HG03064 (cell line): ENCODE measurements around the gene AGO4.
A peak's percentile ranks its signal among the peaks of the same experiment; 100 is the strongest.
"Not testable (repeated sequence)": the region's sequence is repeated elsewhere in the genome, so short reads cannot be mapped to it uniquely, and the experiment has no call there.

Experiments used
- ATAC-seq: cut with Tn5 transposase; IDR thresholded peaks from one replicate; pipeline ENCODE4 v1.9.1; 2021; ENCODE audit warnings: low read depth; ENCODE audit not compliant: unreplicated experiment

The AGO4 gene

DNA sequence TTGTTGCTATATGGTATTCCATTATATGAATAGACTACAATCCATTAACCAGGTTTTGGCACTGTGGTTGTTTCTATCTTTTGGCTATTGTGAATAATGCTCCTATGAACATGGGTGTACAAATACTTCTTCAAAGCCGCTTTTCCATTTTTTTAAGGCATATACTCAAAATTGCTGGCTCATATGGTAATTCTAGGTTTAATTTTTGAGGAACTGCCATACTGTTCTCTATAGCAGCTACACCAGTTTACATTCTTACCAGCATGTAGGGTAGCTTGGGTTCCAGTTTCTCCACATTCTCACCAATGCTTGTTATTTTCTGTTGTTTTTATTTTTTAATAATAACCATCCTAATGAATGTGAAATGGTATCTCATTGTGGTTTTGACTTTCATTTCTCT, 55.3 kb downstream of the AGO4 start:
- no peak for ATAC-seq

DNA sequence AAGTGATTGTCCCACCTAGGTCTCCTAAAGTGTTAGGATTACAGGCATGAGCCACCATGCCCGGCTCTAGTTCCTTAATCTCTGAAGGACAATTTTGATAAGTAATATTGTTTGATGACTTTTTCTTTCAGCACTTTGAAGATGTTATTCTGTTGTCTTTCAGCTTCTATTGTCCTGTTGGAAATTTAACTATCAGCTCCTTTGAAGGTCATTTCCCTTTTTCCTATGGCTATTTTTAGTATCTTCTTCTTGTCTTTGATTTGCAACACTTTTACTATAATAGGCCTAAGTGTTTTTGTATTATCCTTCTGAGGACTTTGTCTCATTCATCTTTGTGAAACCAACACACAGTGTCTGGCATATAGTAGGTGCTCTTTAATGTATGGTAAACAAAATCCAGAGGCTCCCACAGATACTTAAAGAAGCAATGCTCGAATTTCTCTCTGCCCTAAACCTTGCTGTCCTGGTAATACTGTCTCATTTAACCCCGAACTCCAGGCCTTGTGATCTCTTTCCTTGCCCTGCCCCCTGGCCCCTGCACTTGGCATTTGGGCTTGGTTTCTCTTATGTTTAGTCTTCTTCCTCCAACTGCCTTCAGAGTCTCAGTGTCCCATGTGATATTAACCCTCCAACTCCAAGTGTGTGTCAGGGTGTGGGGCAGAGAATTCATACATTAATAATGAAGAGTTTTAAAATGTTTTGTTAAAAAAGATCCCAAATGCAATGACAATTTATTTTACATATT, 56.2 kb downstream of the AGO4 start:
- ATAC-seq, result no peak

DNA sequence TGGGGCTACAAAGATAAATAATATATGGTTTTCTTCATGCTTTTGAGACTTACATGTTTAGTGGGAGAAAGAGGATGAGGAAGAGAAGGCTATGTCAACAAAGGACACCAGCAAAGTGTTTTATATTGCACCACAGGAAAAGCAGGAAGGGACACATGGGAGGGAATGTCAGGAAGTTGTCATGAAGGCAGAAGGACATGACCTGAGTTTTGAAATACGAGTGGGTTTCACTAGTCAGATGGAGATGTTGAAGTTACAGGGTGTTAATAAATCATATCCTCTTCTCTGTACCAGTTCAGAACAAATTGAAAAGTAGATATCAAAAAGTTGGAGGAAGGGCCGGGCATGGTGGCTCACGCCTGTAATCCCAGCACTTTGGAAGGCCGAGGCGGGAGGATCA, 57.0 kb downstream of the AGO4 start:
- ATAC-seq, result no peak

DNA sequence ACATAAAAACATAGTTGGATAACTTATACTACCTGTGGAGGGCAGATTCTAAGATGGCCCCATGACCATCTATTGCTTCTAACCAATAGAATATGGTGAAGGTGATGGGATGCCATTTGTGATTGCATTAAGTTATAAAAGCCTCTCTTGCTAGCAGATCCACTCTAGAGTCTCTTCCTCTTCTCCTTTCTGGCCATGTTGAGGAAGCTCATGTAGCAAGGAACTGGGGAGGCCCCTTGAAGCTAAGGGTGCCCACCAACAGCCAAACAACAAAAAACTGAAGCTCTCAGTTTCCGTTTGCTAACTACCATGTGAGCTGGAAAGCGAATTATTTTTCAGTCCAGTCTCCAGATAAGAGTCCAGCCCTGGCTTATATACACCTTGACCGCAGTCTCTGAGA, 59.2 kb downstream of the AGO4 start:
- no peak for ATAC-seq

DNA sequence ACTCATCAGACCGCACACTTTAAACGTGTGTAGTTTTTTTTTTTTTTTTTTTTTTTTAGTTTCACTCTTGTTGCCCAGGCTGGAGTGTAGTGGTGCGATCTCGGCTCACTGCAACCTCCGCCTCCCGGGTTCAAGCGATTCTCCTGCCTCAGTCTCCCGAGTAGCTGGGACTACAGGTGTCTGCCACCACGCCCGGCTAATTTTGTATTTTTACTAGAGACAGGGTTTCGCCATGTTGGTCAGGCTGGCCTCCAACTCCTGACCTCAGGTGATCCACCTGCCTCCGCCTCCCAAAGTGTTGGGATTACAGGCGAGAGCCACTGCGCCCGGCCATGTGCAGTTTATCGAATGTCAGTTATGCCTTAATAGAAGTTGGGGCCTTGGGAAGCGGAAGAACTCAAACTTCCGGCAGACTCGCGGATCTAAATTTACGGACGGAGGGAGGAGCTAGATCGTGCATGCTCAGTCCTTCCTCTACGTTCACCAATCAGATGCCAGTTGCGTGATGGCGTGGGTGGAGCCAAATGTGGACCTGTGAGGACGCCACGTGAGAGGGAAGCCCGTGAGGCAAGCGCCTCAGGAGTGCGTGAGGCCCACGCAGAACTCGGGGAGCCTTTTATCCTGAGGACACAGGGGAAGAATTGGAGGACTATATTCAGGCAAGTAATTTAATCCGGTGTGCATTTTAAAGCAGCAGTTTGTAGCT, 61.6 kb downstream of the AGO4 start:
- ATAC-seq, result not testable (repeated sequence)

DNA sequence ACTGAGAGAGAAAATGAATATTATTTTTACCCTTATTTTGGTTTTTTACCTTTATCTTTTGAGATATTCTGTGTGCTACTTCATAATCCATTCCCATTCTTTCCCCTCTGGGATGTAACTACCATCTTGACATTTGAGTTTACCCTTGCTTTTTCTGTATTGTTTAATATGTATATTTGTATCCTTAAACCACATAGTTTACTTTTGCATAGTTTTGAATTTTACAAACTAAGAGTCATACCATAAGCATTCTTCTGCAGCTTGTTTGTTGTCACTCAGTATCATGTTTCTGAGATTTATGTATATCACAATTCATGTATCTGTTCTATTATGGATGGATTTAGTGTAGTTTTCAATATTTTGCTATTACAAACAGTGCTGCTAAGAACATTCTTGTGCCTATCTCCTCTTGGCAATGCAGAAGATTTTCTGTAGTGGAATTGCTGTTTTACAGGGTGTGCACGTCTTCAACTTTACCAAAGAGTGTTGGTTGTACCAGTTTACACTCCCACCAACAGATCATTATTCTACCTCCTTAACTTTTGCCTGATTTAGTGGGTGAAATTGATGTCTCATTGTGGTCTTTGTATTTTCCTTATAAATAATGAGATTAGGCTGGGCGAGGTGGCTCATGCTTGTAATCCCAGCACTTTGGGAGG, 63.0 kb downstream of the AGO4 start:
- ATAC-seq, result no peak

DNA sequence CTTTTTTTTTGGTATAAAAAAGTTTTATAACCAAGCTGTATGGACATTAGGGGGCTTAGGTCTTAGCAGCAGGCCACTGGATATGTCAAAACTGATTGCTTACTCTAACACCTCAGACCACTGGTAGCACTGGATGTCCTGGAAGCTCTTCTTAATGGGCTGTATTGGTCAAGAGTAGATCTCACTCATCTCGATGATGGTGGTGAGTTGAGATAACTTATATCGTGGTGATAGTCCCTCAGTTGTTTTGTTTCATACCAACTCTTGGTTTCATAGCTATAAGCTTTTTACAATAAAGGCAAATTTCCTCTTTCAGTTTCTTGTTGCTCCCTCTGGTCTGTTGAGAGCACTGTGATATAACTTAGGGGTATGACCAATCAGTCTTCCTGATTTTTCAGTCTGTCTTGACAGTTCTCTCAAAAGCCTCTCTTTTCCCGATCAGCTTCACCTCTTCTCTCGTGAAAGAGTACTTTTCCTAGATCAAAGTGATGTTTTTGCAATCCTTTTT, 65.5 kb downstream of the AGO4 start:
- ATAC-seq, result no peak

DNA sequence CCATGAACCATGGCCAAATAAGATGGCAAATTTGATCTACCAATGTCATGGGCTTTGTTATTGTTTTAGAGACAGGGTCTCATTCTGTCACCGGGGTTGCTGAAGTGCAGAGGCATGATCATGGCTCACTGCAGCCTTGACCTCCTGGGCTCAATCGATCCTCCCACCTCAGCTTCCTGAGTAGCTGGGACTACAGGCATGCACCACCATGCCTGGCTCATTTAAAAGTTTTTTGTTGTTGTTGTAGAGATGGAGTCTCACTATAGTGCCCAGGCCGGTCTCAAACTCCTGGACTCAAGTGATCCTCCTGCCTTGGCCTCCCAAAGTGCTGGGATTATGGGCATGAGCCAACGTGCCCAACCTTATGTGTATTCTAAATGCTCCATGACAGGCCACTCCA, 66.3 kb downstream of the AGO4 start:
- ATAC-seq, result not testable (repeated sequence)

DNA sequence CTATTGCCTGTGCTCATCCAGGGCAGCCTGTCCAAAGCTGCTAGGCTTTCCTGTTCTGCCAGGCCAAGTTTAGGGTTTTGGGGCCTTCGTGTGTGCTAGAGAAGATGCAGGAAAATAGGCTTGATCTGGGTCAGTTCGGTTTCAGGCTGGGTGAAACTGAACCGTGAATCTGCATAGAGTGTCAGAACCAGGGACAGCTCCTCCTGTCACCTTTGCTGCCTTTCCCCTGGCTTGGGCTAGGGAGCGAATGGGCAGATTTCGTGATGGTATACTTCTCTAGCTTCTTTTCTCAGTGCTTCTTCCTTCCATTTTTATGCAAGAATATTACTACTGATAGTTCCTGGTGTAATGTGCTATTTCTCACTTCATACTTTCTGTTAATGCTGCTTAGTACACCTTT, 69.2 kb downstream of the AGO4 start:
- no peak for ATAC-seq

DNA sequence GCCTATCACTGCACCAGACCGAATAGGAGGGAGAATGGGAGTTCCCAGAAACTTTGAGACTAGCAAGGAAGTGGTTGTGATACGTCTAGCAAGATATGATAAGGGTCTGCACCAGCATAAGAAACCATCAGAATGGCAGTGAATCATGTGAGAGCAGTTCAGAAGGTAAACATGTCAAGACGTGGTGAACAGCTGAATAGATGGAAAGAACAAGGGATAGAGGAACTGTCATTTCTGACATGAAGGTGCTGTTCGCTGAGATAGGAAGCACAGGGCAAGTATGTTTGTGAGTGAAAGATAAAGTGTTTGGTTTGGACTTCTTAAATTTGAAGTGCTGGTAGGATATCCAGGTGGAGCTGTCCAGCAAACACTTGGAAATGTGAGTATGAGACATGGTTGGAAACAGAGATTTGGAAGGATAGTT, 74.0 kb downstream of the AGO4 start:
- ATAC-seq, result no peak

DNA sequence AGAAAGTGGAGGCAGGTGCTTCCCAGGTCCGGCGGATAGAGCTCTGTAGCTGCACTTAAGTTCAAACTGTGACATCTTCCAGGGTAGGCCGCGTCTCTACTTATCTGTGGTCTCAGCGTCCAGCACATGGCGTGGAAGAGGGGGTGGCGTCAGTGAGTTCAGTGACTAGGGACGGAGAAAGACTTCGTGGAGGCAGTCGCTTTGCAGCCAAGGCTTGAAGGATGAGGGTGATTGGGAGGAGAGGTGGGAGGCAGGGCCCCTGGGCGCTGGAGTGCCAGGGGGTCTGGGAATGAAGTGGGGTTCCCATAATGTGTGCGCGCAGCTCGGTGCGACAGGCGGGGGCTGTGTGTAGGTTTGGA, 74.7 kb downstream of the AGO4 start:
- ATAC-seq, result peak; percentile 1

DNA sequence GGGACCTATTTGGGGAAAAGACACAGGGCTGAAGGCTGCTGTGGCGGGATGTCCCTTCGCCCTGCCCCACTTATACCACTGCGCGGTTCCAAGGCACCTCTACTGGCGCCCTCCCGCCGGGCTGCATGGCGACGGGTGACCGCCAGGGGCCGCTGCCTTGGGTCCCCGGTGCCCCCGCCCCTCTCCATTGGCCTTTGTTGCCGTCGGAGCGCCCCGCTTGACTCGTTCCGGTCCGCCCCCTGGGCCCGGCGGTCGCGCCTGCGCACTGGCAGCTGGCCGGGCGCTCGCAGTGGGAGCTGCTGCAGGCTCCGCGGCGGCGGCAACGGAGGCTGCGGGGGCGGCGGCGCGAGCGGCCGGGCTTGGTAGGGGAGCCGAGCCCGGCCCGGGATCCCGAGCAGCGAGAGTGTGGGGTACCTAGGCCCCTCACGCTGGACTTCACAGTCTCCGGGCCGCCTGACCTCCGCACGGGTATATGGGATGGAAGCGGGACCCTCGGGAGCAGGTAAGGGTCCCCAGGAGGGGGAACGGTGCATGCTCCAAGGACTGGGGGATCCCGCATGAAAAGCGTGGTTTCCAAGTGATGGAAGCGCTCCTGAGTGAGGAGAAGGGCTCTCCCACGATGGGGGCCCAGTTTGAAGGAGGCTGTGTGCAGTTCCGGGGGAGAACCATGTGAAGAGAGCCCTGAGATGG, 75.3 kb downstream of the AGO4 start, which contains the start of gene AGO1:
Gene AGO1 (plus strand): TSS at position 265 of the 690 bp plus-strand sequence. CDS start 213 bp downstream, at position 478.
- peak; percentile 89 for ATAC-seq

DNA sequence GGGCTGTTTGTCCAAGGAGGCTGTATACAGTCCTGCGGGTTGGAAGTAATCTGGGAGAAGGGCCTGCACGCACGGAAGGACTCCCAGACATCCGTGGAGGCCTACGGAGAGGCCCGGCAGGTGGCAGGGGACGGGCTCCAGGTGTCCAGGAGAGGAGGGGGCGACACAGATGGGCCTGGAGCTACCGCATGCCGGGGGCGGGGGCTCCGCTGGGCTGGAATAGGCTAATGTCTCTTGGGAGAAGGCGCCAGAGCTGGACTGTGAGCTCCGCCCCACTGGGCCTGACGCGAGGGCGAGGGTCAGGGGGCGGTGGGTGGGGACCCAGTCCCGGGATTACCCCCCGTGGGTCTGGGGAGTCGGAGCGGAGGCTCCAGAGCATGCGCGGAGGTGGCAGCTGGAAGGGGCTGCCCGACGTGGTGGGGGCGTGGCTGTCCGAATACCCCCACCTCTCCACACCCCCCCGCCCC, 75.9 kb downstream of the AGO4 start:
- ATAC-seq, result no peak

DNA sequence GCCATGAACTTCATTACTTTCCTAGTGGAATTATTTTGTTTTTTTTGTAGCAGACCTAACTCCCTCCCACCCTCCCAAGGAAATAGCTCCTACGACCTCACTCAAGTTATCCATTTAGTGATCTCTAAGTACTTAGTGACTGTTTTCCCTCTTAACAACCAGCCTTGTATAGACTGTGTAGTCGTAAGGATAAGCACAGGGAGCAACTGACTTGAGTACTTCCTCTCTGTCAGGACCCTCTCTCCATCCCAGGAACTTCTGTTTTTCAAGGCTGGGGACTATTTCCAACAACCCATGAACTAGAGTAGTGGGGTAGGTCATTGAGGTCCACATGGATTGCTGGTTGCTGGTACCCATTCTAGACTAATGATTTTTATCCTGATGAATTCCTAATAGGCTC, 77.1 kb downstream of the AGO4 start:
- ATAC-seq, result no peak

DNA sequence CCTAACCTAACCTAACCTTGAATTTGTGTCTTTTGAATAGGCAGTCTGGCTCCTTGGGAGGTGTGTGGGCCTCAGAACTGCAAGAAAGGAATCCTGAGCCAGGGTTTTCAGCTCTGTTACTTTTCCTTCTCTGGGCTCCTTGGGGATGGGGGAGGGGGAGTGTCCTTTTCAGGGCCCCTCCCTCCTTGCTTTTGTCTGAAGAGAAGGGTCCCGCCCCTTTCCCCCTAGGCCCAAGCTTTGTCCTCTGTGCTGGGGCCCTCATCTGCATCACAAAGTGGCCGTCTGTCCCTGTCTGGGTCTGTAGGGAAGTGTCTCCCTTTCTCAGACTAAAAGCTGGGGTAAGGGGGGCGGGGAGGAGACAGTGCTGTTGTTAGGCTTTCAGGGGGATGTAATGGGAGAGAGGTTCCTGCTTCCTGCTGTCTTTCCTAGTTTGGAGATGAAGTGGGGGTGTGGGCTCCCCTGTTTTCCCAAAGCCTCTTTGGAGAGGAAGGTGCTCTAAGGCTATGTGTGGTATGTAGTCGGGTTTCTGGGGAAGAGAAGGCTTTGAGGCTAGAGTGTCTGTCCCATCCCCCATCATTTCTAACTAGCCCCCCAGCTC, 78.2 kb downstream of the AGO4 start:
- no peak for ATAC-seq

DNA sequence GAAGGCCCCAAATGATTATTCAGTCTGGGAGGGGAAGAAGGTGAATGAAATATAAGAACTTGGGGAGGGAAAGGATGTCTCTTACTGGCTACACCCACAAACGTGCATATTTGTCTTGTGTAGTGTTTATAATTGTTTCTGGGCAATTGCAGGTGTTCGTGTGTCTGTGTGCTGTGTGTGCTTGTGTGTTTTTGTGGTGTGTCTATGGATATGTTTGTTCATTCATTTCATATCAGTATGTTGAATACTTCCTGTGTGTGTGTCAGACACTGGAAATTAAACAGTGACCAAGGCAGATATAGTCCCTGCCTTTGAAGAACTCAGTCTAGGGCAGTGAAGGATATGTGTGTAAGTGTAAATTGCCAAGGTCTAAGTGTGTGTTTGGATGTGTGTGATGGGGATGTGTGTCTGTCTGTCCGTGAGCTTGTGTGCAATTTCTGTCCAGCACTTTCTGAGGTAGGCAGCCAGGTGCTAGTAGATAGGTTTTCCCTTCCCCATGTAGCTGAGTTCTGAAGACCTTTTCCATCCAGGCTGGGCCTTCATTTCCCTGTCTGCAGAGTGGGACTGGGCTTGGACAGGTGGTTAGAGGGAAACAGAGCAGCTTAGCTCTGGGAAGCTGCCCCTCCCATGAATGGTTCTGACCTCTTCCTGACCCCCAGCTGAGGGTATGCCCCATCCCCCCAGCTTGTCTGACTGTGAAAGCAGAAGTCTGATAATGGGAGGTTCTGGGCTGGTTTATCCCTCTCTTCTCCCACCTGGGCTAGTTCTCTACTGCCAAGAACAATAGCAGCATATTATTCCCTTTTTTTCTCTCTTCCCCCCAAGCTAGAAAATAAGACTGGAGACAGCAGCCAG, 79.0 kb downstream of the AGO4 start:
- no peak for ATAC-seq

DNA sequence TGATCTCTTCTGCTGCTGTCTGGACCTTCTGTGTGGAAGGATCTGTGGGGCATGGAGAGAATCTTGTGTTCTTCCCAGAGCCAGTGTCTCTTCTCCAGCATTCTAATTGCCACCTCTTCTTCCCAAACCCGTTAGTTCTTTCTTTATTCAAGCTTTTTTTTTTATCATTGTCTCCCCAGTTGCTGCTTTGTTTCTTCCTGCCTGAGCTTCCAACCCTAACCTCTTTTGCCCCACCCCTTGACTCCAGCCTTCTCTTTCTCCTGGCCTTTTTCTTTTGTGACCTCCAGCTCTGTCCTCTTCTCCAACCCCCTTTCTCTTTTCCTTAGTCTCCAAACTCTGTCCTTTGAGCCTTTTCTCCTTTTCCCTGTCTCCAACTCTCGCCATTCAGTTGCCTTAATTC, 79.7 kb downstream of the AGO4 start:
- ATAC-seq, result no peak

DNA sequence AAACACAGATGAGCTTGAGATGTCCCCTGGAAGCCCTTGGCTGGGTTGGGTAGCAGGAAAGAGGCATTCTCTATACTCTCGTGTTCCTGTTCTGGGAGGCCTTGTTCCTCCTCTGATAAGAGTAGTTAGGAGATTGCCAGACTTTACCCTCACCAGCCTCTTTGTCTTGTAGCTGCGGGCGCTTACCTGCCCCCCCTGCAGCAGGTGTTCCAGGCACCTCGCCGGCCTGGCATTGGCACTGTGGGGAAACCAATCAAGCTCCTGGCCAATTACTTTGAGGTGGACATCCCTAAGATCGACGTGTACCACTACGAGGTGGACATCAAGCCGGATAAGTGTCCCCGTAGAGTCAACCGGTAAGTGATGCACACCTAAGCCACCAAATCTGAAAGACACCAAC, 80.4 kb downstream of the AGO4 start:
- no peak for ATAC-seq

DNA sequence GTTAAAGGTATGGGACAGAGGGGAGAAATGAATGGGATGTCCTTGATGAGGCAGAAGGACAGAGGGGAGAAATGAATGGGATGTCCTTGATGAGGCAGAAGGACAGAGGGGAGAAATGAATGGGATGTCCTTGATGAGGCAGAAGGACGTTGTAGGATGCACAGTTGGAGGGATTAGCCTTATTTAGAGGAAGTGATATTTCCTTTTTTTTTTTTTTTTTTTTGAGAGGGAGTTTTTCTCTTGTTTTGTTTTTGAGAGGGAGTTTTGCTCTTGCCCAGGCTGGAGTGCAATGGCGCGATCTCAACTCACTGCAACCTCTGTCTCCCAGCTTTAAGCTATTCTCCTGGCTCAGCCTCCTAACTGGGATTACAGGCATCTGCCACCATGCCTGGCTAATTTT, 81.2 kb downstream of the AGO4 start:
- not testable (repeated sequence) for ATAC-seq
